HAP-1 (cell line): ENCODE measurements around the gene PLB1.
"Not testable (repeated sequence)": the region's sequence is repeated elsewhere in the genome, so short reads cannot be mapped to it uniquely, and the experiment has no call there.

Experiments
- DNase-seq, 2 experiments: peaks; one replicate each; pipeline ENCODE4 v3.0.0-alpha.2; 2016 to 2020; ENCODE audit warnings: low spot score in 2 of 2
- H3K27me3 ChIP-seq: fragments of 250-450 bp; sonication (Bioruptor Pico); 2 replicates; pipeline ENCODE4 v1.5.1; 2020; ENCODE audit warnings: low read depth, mild to moderate bottlenecking, moderate library complexity
- H3K36me3 ChIP-seq: fragments of 250-450 bp; sonication (Bioruptor Pico); replicated peaks from 2 replicates; pipeline ENCODE4 v1.5.1; 2020; ENCODE audit warnings: mild to moderate bottlenecking
- H3K4me1 ChIP-seq: fragments of 250-450 bp; sonication (Bioruptor Pico); 2 replicates; pipeline ENCODE4 v1.5.1; 2020; ENCODE audit warnings: mild to moderate bottlenecking
- H3K4me3 ChIP-seq: fragments of 250-450 bp; sonication (Bioruptor Pico); 2 replicates; pipeline ENCODE4 v1.5.1; 2020; ENCODE audit warnings: mild to moderate bottlenecking, moderate library complexity
- H3K9me3 ChIP-seq: fragments of 250-450 bp; sonication (Bioruptor Pico); 2 replicates; pipeline ENCODE4 v1.5.1; 2020; ENCODE audit warnings: mild to moderate bottlenecking, moderate library complexity
- in situ Hi-C: fragments of 300-500 bp; cut with MboI; formaldehyde crosslinking; loops from 3 replicates; pipeline ENCODE4 v1.14.3; 2020; ENCODE audit warnings: low sequenced_read_pairs, inconsistent platforms, mixed read lengths

Gene PLB1

GRCh38 chr2:28454016-28454930, 41.6 kb upstream of the PLB1 start:
- no peak for DNase-seq
- H3K4me3 ChIP-seq, result no peak overlapping the region
- H3K9me3 ChIP-seq, result no peaks in the 10 kb centered on the region
- in situ Hi-C loops, result no loop called here
- no peaks in the 10 kb centered on the region for H3K27me3 ChIP-seq
- no peaks in the 10 kb centered on the region for H3K4me1 ChIP-seq
- no peaks in the 10 kb centered on the region for H3K36me3 ChIP-seq

GRCh38 chr2:28457237-28457636, 38.6 kb upstream of the PLB1 start:
- Histone ChIP-seq H3K27me3 (no peaks in the 10 kb centered on the region), H3K36me3 (no peaks in the 10 kb centered on the region), H3K9me3 (no peaks in the 10 kb centered on the region), H3K4me1 (no peaks in the 10 kb centered on the region), H3K4me3 (no peak overlapping the region)
- peak in 1 of 2 experiments; percentile 20 for DNase-seq
- in situ Hi-C loops, result no loop called here

- Histone ChIP-seq H3K27me3 (no peaks in the 10 kb centered on the region), H3K4me3 (no peak overlapping the region), H3K4me1 (no peaks in the 10 kb centered on the region), H3K9me3 (0 out of 2 replicates have a peak, but pooled peaks cover 2% of the 10 kb centered on the region), H3K36me3 (no peaks in the 10 kb centered on the region)
- in situ Hi-C loops, result no loop called here
- no peak for DNase-seq
Measured at GRCh38 chr2:28461056-28461455, 34.8 kb upstream of the PLB1 start.

- no peak for DNase-seq
- in situ Hi-C loops, result no loop called here
- no peaks in the 10 kb centered on the region for H3K36me3 ChIP-seq
- 0 out of 2 replicates have a peak, but pooled peaks cover 2% of the 10 kb centered on the region for H3K9me3 ChIP-seq
- H3K27me3 ChIP-seq, result no peaks in the 10 kb centered on the region
- H3K4me3 ChIP-seq, result no peak overlapping the region
- no peaks in the 10 kb centered on the region for H3K4me1 ChIP-seq
Measured at GRCh38 chr2:28462122-28462521, 33.7 kb upstream of the PLB1 start.

- Histone ChIP-seq H3K4me3 (no peak overlapping the region), H3K27me3 (no peaks in the 10 kb centered on the region), H3K4me1 (no peaks in the 10 kb centered on the region), H3K36me3 (no peaks in the 10 kb centered on the region), H3K9me3 (0 out of 2 replicates have a peak, but pooled peaks cover 2% of the 10 kb centered on the region)
- DNase-seq, result no peak
- in situ Hi-C loops, result no loop called here
Measured at GRCh38 chr2:28463211-28463816, 32.5 kb upstream of the PLB1 start.

- H3K4me1 ChIP-seq, result no peaks in the 10 kb centered on the region
- in situ Hi-C loops, result no loop called here
- 0 out of 2 replicates have a peak, but pooled peaks cover 2% of the 10 kb centered on the region for H3K9me3 ChIP-seq
- no peaks in the 10 kb centered on the region for H3K27me3 ChIP-seq
- no peak overlapping the region for H3K4me3 ChIP-seq
- H3K36me3 ChIP-seq, result no peaks in the 10 kb centered on the region
- DNase-seq, result no peak
Measured at GRCh38 chr2:28463893-28464292, 32.0 kb upstream of the PLB1 start.

- no peak overlapping the region for H3K4me3 ChIP-seq
- 0 out of 2 replicates have a peak, but pooled peaks cover 2% of the 10 kb centered on the region for H3K9me3 ChIP-seq
- DNase-seq, result no peak
- H3K27me3 ChIP-seq, result no peaks in the 10 kb centered on the region
- in situ Hi-C loops, result no loop called here
- H3K4me1 ChIP-seq, result no peaks in the 10 kb centered on the region
- no peaks in the 10 kb centered on the region for H3K36me3 ChIP-seq
Measured at GRCh38 chr2:28465148-28465885, 30.5 kb upstream of the PLB1 start.

GRCh38 chr2:28469304-28469703, 26.6 kb upstream of the PLB1 start:
- no peak for DNase-seq
- no peaks in the 10 kb centered on the region for H3K36me3 ChIP-seq
- H3K4me1 ChIP-seq, result no peaks in the 10 kb centered on the region
- H3K27me3 ChIP-seq, result no peaks in the 10 kb centered on the region
- no peaks in the 10 kb centered on the region for H3K9me3 ChIP-seq
- in situ Hi-C loops, result no loop called here
- H3K4me3 ChIP-seq, result no peak overlapping the region

- no peak for DNase-seq
- no peaks in the 10 kb centered on the region for H3K9me3 ChIP-seq
- no peaks in the 10 kb centered on the region for H3K27me3 ChIP-seq
- in situ Hi-C loops, result no loop called here
- no peaks in the 10 kb centered on the region for H3K4me1 ChIP-seq
- H3K4me3 ChIP-seq, result no peak overlapping the region
- no peaks in the 10 kb centered on the region for H3K36me3 ChIP-seq
Measured at GRCh38 chr2:28469947-28470535, 25.8 kb upstream of the PLB1 start.

GRCh38 chr2:28470759-28471158, 25.1 kb upstream of the PLB1 start:
- no peak for DNase-seq
- in situ Hi-C loops, result no loop called here

GRCh38 chr2:28471214-28471613, 24.6 kb upstream of the PLB1 start:
- no peaks in the 10 kb centered on the region for H3K4me1 ChIP-seq
- no peaks in the 10 kb centered on the region for H3K9me3 ChIP-seq
- no peak overlapping the region for H3K4me3 ChIP-seq
- H3K36me3 ChIP-seq, result no peaks in the 10 kb centered on the region
- no peak for DNase-seq
- in situ Hi-C loops, result no loop called here
- no peaks in the 10 kb centered on the region for H3K27me3 ChIP-seq

More at GRCh38 chr2:28470759-28471158, 25.1 kb upstream of the PLB1 start:
- Histone ChIP-seq H3K9me3 (no peaks in the 10 kb centered on the region), H3K4me3 (no peak overlapping the region), H3K27me3 (no peaks in the 10 kb centered on the region), H3K36me3 (no peaks in the 10 kb centered on the region), H3K4me1 (no peaks in the 10 kb centered on the region)

- no peaks in the 10 kb centered on the region for H3K27me3 ChIP-seq
- no peaks in the 10 kb centered on the region for H3K9me3 ChIP-seq
- DNase-seq, result no peak
- no peak overlapping the region for H3K4me3 ChIP-seq
- no peaks in the 10 kb centered on the region for H3K4me1 ChIP-seq
- in situ Hi-C loops, result no loop called here
- no peaks in the 10 kb centered on the region for H3K36me3 ChIP-seq
Measured at GRCh38 chr2:28471701-28472236, 24.1 kb upstream of the PLB1 start.

- H3K27me3 ChIP-seq, in situ Hi-C loops, H3K4me1 ChIP-seq, DNase-seq, H3K4me3 ChIP-seq, H3K9me3 ChIP-seq, H3K36me3 ChIP-seq: not testable (repeated sequence)
Measured at GRCh38 chr2:28472641-28473040, 23.2 kb upstream of the PLB1 start.
